ENCODE data around the gene STAT3.

- TF ChIP-seq PKNOX1 (IDR thresholded peaks at IDR 0.05) (no peak), SP1 (IDR thresholded peaks at IDR 0.05) (no peak)
Measured at GRCh38 chr17:42421136-42421506, 32.9 kb upstream of the STAT3 start.

Measured in HEK293T (cell line).